Upper lobe of left lung (tissue), 4 donors: ENCODE results near the gene VWA5B1.

Experiments used
- CTCF ChIP-seq, 6 experiments: fragments of 450-650 bp in 4 of 6; fragments of 200-600 bp in 2 of 6; sonication (generic) in 2 of 6; IDR thresholded peaks; one replicate each; pipeline ENCODE4 v1.5.1; 2016 to 2019; ENCODE audit warnings: antibody characterized with exemption in 6 of 6
- POLR2A ChIP-seq, 4 donors: fragments of 450-650 bp; IDR thresholded peaks; one replicate each; pipeline ENCODE4 v1.5.1; 2016 to 2017; ENCODE audit warnings: antibody characterized with exemption in 4 of 4, mild to moderate bottlenecking in 2 of 4

GRCh38 chr1:20250340-20250989 is 40.2 kb upstream of the VWA5B1 start:
- TF ChIP-seq CTCF (IDR thresholded peaks at IDR 0.05) (no peak), POLR2A (IDR thresholded peaks at IDR 0.05) (no peak)
